A549 (cell line): ENCODE measurements around the gene ANKRD63.

ENCODE experiments used
- CEBPB ChIP-seq, 2 experiments: fragments of >200 bp in 1 of 2; sonication (Bioruptor Twin) in 1 of 2; formaldehyde crosslinking in 1 of 2; IDR thresholded peaks; 2 replicates each; pipeline ENCODE4 v1.6.1; 2012 to 2016
- CHD4 ChIP-seq: fragments of 200-600 bp; sonication (generic); IDR thresholded peaks from 2 replicates; pipeline ENCODE4 v1.6.1; 2016; ENCODE audit warnings: antibody characterized with exemption, mild to moderate bottlenecking, borderline replicate concordance
- CTCF ChIP-seq: fragments of >200 bp; sonication (Bioruptor Twin); formaldehyde crosslinking; IDR thresholded peaks from 3 replicates; pipeline ENCODE4 v1.5.1; 2016
- POLR2A ChIP-seq: IDR thresholded peaks from 2 replicates; pipeline ENCODE4 v1.6.1; 2012; ENCODE audit warnings: mild to moderate bottlenecking, low read length
- POLR2AphosphoS2 ChIP-seq: conservative IDR thresholded peaks from 2 replicates; pipeline ENCODE4 v1.6.1; 2012; ENCODE audit warnings: low read length, improper control_type of control experiment, inconsistent platforms
- RARB ChIP-seq: fragments of 250-450 bp; sonication (Bioruptor Pico); IDR thresholded peaks from 2 replicates; pipeline ENCODE4 v1.8.0; 2021; ENCODE audit warnings: mild to moderate bottlenecking, moderate library complexity
- REST ChIP-seq: fragments of 200-600 bp; sonication (generic); IDR thresholded peaks from 2 replicates; pipeline ENCODE4 v1.6.1; 2016; ENCODE audit warnings: antibody characterized with exemption, mild to moderate bottlenecking, moderate library complexity

DNA sequence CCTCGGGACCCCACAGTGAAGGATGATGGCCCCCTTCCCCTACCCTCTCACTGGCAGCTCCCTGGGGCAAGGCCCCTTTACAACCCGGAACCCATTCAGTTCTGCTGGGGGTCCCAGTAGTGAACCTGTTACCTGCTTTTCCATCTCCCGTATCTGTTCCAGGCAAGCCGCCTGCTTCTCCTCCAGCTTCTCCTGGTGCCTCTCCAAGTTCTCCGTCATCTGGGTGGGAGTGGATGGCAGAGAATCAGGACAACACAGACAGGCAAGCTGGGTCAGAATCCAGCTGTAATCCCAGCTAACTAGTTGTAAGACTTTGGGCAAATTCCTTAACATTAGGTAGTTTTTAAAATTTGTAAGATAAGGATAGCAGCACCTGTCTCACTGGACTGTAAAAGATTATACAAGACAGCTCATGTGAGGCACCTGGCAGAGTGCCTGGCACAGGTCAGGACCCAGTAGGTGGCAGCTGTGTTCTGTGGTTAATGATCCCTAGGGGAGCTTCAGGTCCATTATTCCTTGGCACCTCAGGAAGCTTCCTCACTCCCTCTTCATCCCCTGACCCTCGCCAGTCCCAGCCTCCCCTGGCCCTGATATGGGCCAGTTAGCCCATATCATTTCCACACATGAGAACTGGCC is 6.4 kb upstream of the ANKRD63 start:
- TF ChIP-seq CTCF (no peak), POLR2AphosphoS2 (no peak), POLR2A (no peak), RARB (CRISPR knock-in tag) (no peak), CEBPB (IDR thresholded peaks at IDR 0.05) (no peak), REST (no peak), CHD4 (no peak)
